HG03045 (cell line): Measurements from ENCODE around the gene ZNF768.
"Not testable (repeated sequence)": the region's sequence is repeated elsewhere in the genome, so short reads cannot be mapped to it uniquely, and the experiment has no call there.

ENCODE experiments used
- ATAC-seq: cut with Tn5 transposase; IDR thresholded peaks from one replicate; pipeline ENCODE4 v1.9.1; 2021; ENCODE audit warnings: mild to moderate bottlenecking, moderate library complexity; ENCODE audit not compliant: unreplicated experiment

The ZNF768 gene

GRCh38 chr16:30556125-30556473 is 29.7 kb upstream of the ZNF768 start:
- ATAC-seq = no peak

DNA sequence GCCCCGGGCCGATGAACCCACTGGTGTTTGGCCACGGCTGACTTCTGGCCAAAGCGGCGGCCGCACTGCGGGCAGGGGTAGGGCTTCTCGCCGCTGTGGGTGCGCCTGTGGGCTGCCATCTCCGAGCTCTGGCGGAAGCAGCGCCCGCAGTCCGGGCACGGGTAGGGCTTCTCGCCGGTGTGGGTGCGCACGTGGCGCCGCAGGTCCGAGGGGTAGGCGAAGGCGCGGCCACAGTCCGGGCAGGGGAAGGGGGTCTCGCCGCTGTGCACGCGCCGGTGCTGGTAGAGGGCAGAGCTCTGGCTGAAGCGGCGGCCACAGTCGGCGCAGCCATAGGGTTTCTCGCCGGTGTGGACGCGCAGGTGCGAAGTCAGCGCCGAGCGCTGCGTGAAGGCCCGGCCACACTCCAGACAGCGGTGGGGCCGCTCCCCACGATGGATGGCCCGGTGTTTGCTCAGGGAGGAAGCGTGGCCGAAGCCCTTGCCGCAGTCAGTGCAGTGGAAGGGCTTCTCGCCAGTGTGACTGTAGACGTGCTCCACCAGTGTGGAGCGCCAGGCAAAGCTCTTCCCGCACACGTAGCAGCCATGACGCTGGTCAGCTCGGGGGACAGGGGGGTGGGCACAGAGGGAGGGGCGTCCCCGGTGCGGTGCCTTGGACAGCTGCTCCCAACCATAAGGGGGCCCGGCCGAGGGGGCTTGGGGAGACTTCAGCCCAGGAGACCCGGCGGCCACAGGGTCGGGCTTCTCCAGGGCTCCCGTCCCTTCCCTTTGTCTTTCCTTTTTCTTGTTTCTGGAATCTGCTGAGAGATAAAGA is 29.2 kb upstream of the ZNF768 start:
- ATAC-seq = no peak

DNA sequence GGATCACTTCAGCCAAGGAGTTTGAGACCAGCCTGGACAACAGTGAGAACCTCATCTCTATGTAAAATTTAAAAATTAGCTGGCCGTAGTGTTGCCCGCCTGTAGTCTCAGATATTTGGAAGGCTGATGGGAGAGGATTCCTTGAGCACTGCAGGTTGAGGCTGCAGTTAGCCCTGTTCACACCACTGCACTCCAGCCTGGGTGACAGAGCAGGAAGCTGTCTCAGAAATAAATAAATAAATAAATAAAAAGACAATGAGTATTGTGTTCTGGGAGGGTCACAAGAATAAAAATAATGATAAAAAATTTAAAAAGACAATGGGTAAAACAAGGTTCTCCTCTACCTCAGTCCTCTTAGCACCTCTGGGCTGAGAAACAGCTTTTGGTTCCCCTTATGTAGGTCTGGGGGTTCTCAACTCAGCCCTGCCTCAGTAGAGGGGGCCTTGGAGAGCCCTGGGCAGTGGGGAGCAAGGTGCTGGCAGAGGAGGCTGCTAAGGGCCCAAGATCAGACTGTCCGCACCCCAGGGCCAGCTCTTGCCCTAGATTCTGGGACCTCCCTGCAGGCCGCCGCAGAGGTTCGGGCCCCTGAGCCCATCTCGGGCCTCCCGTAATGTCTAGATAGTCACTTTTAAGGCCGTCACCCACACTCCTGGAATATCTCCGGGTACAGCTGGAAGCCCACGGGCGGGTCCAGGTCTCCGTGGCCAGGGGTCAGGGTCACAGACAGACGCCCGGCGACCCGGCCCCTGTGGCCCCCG is 28.4 kb upstream of the ZNF768 start:
- ATAC-seq = no peak

DNA sequence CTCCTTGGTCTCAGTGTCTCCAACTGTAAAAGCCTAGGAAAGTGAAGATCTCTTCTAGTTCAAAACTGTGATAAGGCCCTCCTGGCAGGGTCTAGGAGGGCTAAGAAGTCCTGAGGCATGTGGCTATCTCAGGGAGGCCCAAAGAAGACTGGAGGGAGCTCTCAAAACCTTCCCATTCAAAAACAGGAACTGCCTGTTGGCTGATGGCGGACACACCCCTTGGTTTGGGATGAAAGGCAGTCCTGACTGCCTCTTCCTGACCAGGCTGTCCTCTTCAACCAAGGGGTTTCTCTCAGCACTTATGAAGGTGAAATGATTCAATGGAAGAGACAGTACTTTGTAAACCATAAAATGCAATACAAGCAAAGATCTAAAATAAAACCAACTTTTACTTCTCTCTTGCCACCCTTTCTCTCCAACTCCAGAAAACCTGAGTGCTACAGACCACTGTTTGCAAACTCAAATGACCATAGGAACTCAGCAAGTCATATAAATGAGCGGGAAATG is 27.1 kb upstream of the ZNF768 start:
- no peak for ATAC-seq

DNA sequence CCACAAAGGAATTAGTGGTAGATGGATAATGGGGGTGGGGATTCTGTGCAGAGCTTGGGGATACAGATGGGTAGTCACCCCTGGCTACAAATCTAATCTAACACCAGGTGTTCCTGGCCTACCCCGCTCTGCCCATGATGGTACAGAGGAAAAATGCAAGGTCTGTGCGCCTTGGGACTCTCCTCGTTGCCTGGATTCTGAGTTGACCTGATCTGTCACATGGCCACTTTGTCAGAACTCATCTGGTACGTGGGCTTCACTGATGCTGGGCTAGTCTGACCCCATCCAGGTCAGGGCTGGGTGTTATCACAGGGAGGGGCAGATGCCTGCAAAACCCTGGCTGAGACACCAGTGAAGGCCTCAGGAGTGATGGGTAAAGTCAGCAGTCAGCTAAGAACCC is 26.6 kb upstream of the ZNF768 start:
- no peak for ATAC-seq

- ATAC-seq = no peak
Observed at GRCh38 chr16:30551781-30552180, 25.4 kb upstream of the ZNF768 start.

DNA sequence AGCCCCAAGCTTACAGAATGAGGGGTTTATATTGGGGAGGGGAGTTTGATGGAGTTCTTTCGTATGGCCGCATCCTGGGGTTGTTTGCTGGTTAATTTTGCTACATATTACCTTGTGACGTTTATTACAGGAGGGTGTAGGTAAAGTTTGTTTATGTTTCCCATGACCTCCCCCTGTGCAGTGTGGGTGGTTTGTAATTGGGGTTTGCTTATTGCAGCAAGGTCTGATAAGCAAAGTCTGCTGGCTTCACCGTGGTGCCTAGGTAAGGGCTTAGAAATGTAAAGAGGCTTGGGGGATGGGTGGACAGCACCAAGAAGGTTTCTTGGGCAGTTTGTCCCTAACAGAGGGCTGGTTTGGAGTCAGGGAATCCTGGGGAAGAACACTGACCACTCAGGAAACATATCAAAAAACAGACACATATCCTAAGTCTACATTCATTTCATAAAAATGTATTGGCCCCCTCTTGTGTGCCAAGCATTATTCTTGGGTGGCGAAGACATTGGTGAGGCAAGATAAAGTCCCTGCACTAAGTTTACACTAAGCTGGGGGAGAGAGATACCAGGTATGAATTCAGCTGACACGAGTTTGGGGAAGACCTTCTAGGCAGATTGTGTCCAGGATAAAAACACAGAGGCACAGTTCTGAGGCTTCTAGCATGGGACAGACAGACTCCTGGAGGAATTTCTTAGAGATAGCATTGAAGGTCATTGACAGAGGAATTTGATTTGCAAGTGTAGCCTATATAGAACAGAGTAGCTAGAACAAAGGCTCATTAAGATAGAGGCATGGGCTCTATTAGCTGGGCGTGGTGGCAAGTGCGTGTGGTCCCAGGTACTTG is 22.3 kb upstream of the ZNF768 start:
- ATAC-seq = no peak

DNA sequence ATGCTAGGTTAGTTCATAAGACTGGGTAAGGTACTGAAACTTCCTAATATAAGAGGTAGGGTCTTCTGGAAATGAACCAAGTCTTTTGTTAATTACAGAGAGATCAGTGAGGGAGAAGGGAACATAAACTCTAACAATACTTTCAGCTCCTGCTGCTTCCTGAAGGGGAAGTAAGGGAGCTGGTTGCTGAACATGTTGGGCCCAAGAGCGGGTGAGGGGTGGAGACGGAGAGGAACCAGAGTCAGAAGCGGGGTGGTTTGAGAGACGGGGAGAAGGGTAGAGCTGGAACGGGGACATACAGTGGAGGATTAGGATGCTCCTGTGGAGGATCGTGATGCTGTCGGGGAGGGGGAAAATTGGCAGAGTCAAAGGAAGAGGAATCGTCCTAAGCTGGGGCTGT is 19.7 kb upstream of the ZNF768 start:
- ATAC-seq = no peak

GRCh38 chr16:30543067-30543466 is 16.7 kb upstream of the ZNF768 start:
- ATAC-seq = no peak

DNA sequence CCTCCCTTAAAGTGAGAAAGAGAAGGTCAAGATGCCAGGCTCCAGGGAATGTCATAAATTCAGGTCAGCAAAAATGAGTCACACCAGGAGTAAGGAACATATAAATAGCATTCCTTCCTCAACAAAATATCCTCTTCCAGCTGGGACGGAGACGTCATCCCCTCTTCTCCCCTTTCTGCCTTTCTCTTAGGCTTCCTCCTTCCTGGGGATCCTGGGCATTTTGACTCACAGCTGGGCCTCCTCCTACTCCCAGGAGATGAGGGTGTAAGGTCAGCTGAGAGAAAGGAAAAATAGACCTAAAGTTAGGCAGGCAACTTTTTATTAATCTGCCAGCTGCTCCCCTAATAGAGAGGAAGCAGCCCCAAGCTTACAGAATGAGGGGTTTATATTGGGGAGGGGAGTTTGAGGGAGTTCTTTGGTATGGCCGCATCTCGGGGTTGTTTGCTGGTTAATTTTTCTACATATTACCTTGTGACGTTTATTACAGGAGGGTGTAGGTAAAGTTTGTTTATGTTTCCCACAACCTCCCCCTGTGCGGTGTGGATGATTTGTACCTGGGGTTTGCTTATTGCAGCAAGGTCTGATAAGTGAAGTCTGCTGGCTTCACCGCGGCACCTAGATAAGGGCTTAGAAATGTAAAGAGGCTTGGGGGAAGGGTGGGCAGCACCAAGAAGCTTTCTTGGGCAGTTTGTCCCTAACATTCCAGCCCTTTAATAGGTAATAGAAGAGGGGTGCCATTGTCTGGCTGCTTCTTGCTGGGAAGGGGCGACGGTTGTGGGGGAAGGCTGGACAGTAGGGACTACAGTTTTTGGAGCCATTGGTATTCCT is 15.3 kb upstream of the ZNF768 start:
- ATAC-seq = no peak

GRCh38 chr16:30540916-30541464 is 14.6 kb upstream of the ZNF768 start:
- not testable (repeated sequence) for ATAC-seq

DNA sequence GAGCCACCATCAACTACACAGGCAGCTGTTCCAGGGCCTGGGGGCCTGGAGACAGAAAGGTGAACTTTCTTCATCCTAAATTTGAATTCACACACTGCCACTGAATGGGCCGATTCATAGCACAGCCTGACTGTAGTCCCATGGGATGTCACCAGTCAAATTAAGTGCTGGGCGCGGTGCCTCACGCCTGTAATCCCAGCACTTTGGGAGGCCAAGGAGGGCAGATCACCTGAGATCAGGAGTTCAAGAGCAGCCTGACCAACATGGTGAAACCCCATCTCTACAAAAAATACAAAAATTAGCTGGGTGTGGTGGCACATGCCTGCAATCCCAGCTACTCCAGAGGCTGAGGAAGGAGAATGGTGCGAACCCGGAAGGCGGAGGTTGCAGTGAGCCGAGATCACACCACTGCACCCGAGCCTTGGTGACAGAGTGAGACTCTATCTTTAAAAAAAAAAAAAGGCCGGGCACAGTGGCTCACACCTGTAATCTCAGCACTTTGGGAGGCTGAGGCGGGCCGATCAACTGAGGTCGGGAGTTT is 13.7 kb upstream of the ZNF768 start:
- not testable (repeated sequence) for ATAC-seq

DNA sequence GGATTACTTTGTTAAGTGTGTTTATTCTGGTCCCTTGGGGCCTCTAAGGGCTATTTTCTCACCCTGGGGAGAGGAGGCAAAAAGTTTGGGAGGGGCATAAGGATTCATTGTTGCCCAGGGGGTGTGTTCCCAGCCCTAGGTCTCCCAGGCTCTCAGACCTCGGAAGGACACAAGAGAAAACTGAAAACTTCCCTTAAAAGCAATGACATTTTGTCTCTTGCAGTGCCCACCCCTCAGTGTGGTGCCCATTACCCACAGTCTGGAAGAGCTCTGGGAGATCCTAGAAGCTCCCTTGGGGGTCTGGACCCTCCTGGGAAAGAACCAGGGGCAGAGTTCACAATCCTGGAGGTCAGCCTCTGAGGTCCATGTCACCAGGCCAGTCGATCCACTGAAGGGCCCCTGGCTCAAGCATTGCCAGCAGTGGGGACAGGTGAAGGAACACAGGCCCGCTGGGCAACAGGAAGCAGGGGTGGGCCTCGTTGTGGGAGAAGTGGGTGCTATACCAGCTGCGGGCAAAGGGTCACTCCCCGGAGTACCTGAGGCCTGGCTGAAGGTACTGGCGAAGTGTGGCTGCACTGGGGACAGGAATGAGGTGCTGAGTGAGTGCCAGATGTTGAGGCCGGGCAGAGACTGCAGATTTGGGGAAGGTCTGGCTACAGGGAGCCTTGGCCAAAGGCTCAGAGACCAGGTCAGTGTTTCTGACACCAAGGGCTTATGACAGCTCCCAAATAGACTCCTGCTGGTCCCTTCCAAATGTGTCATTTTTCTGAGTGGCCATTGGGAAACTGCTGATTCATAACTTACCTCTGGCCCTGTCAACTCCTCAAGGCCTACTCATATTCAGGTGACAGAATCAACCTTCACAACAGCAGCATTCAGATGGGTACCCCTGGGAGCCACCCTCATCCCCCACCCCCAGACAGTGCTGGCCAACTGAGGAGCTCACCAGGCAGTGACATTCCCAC is 12.9 kb upstream of the ZNF768 start:
- ATAC-seq = no peak

GRCh38 chr16:30536391-30537024 is 10.1 kb upstream of the ZNF768 start:
- ATAC-seq = not testable (repeated sequence)

DNA sequence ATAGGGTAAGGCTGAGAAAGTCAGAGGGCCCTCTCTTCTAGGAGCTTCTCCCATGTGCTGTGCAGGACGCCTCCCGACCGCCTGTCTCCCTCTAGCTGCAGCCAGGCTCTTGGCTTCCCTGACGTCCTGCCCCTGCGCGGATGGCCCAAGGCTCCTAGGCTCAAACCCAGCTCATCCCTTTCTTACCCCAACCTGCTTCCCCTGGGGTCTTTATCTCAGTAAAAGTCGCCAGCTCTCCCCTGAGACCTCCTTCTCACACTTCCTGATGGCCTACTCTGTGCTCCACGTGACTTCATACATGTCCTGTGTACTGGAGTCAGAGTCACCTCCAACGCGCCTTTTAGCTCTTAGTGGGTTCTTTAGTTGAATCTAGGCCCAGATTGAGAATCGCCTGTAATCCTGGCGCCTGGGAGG is 9.4 kb upstream of the ZNF768 start:
- ATAC-seq = no peak

DNA sequence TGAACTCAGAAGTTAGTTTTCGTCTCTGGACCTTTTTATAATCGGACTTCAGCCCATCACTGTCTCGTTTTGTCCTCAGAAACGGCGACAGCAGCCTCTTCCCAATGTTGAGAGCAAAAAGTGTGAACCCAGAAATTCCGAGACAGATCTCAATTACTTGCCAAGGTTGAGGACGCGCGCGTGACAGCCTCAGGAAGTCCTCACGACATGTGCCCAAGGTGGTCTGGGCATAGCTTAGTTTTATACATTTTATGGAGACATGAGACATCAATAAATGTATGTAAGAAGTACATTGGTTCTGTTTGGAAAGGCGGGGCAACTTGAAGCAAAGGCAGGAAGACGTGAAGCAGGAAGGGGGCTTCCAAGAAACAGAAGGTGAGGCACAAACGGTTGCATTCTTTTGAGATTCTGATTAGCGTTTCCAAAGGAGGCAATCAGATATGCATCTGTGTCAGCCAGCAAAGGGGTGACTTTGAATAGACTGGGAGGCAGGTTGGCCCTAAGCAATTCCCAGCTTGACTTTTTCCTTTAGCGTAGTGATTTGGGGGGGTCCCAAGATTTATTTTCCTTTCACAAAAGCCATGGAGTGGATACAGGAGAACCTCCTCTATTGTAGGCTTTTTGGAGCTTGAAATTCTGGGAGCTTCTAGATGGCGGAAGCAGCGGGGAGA is 8.9 kb upstream of the ZNF768 start:
- ATAC-seq = no peak

DNA sequence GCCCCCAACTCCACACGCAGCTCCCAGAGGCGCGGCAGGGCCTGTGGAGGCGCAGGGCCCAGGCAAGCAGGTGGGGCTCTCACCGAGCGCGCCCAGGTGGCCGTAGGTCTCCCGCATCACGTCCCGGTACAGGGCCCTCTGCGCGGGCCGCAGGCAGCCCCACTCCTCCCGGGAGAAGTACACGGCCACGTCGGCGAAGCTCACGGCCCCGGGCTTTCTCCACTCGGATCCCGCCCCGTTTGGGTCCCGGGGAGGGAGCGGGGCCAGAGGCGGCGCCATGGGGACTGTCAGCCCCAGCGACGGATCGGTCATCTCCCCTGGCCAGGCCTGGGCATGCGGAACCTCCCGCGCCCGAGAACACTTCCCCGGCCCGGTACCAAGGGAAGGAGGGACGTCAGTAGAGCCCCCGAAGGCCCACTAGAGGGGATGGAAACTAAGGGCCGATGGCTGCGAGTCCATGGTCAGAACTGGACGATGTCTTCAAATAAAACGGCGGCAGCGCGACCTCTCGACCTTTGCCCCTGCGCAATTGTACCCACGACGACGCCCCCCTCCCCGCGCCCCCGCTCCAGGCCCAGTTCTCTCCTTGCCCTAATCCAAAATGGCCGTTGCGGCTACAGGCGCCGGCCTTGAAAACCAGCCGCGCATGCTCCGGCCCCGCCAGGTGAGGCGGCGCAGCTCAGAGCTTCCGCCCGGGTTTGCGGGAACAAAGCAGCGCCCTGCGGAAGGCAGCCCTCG is 8.2 kb upstream of the ZNF768 start, which contains the start of gene ZNF747:
Gene ZNF747 (minus strand): TSS at position 491 of the 738 bp plus-strand sequence. CDS start 179 bp downstream, at position 312.
- peak; percentile 48 for ATAC-seq
